Stimulated activated CD8-positive, alpha-beta memory T cell treated with anti-CD3 and anti-CD28 coated beads, Interleukin-4, amount 100 ng/mL, for 48 hours (primary cell): ENCODE measurements around the gene ANKLE2.

Source experiments
- DNase-seq: peaks from one replicate; pipeline ENCODE4 v3.0.0-alpha.2; 2020

The ANKLE2 gene

GRCh38 chr12:132743831-132744230 is 17.8 kb downstream of the ANKLE2 start:
- DNase-seq: no peak

- no peak for DNase-seq
Measured at GRCh38 chr12:132741620-132742019, 20.0 kb downstream of the ANKLE2 start.

GRCh38 chr12:132740652-132741051 is 21.0 kb downstream of the ANKLE2 start:
- no peak for DNase-seq

GRCh38 chr12:132740313-132740646 is 21.4 kb downstream of the ANKLE2 start:
- DNase-seq: no peak

- DNase-seq: no peak
Measured at GRCh38 chr12:132739600-132740312, 21.9 kb downstream of the ANKLE2 start.

- DNase-seq: no peak
Measured at GRCh38 chr12:132736913-132737312, 24.7 kb downstream of the ANKLE2 start.

- DNase-seq: no peak
Measured at GRCh38 chr12:132736378-132736777, 25.3 kb downstream of the ANKLE2 start.

- no peak for DNase-seq
Measured at GRCh38 chr12:132735496-132735895, 26.1 kb downstream of the ANKLE2 start.

GRCh38 chr12:132734206-132734605 is 27.4 kb downstream of the ANKLE2 start:
- no peak for DNase-seq

- no peak for DNase-seq
Measured at GRCh38 chr12:132731574-132731973, 30.1 kb downstream of the ANKLE2 start.

- DNase-seq: no peak
Measured at GRCh38 chr12:132730353-132730752, 31.3 kb downstream of the ANKLE2 start.

- no peak for DNase-seq
Measured at GRCh38 chr12:132729541-132730320, 31.9 kb downstream of the ANKLE2 start.

GRCh38 chr12:132728502-132728901 is 33.1 kb downstream of the ANKLE2 start:
- DNase-seq: no peak

- DNase-seq: no peak
Measured at GRCh38 chr12:132727091-132727794, 34.4 kb downstream of the ANKLE2 start.

GRCh38 chr12:132726386-132726785 is 35.2 kb downstream of the ANKLE2 start:
- no peak for DNase-seq

- DNase-seq: no peak
Measured at GRCh38 chr12:132724506-132725241, 37.0 kb downstream of the ANKLE2 start.

- no peak for DNase-seq
Measured at GRCh38 chr12:132723764-132724140, 37.9 kb downstream of the ANKLE2 start.

GRCh38 chr12:132723015-132723763 is 38.4 kb downstream of the ANKLE2 start:
- no peak for DNase-seq

GRCh38 chr12:132720606-132721345 is 40.9 kb downstream of the ANKLE2 start:
- DNase-seq: no peak

GRCh38 chr12:132719954-132720324 is 41.7 kb downstream of the ANKLE2 start:
- DNase-seq: no peak

- no peak for DNase-seq
Measured at GRCh38 chr12:132719141-132719953, 42.3 kb downstream of the ANKLE2 start.
